Stimulated activated CD8-positive, alpha-beta memory T cell treated with anti-CD3 and anti-CD28 coated beads, Interleukin-2, amount 100 ng/mL, for 48 hours (primary cell): ENCODE measurements around the gene ARHGAP33.
A peak's percentile ranks its signal among the peaks of the same experiment; 100 is the strongest.

Experiments
- DNase-seq, 2 donors: peaks; one replicate each; pipeline ENCODE4 v3.0.0-alpha.2; 2020; ENCODE audit warnings: low read depth in 2 of 2

Gene ARHGAP33

GRCh38 chr19:35775298-35776101, at the start of gene ARHGAP33:
Gene ARHGAP33 (plus strand): TSS chr19:35775564. CDS start chr19:35775659, 95 bp downstream.
- peak; percentile 100 for DNase-seq

- no peak for DNase-seq
These were observed 48.1 kb upstream of the ARHGAP33 start for GRCh38 chr19:35727053-35727955.

GRCh38 chr19:35727956-35728706, 47.2 kb upstream of the ARHGAP33 start:
- no peak for DNase-seq

- DNase-seq: no peak
These were observed 46.3 kb upstream of the ARHGAP33 start for GRCh38 chr19:35729021-35729420.

- DNase-seq: no peak
These were observed 45.6 kb upstream of the ARHGAP33 start for GRCh38 chr19:35729763-35730162.

- no peak for DNase-seq
These were observed 45.0 kb upstream of the ARHGAP33 start for GRCh38 chr19:35730326-35730725.

- no peak for DNase-seq
These were observed 44.0 kb upstream of the ARHGAP33 start for GRCh38 chr19:35731353-35731752.

- no peak for DNase-seq
These were observed 43.5 kb upstream of the ARHGAP33 start for GRCh38 chr19:35731779-35732405.

GRCh38 chr19:35732540-35733179, 42.7 kb upstream of the ARHGAP33 start:
- no peak for DNase-seq

- no peak for DNase-seq
These were observed 41.9 kb upstream of the ARHGAP33 start for GRCh38 chr19:35733180-35734125.

- DNase-seq: no peak
These were observed 41.1 kb upstream of the ARHGAP33 start for GRCh38 chr19:35734273-35734672.

GRCh38 chr19:35734889-35735288, 40.5 kb upstream of the ARHGAP33 start:
- DNase-seq: no peak

GRCh38 chr19:35736913-35737886, 38.2 kb upstream of the ARHGAP33 start:
- no peak for DNase-seq

- no peak for DNase-seq
These were observed 37.1 kb upstream of the ARHGAP33 start for GRCh38 chr19:35738021-35738886.

GRCh38 chr19:35738887-35739229, 36.5 kb upstream of the ARHGAP33 start:
- DNase-seq: no peak

- DNase-seq: no peak
These were observed 35.9 kb upstream of the ARHGAP33 start for GRCh38 chr19:35739275-35740107.

- DNase-seq: no peak
These were observed 35.3 kb upstream of the ARHGAP33 start for GRCh38 chr19:35740108-35740422.
